RPMI8226 (cell line): ENCODE results near the gene SLC35E3.
A peak's percentile ranks its signal among the peaks of the same experiment; 100 is the strongest.

ENCODE experiments used
- DNase-seq: peaks from one replicate; pipeline ENCODE4 v3.0.0-alpha.2; 2015

Gene SLC35E3

DNA sequence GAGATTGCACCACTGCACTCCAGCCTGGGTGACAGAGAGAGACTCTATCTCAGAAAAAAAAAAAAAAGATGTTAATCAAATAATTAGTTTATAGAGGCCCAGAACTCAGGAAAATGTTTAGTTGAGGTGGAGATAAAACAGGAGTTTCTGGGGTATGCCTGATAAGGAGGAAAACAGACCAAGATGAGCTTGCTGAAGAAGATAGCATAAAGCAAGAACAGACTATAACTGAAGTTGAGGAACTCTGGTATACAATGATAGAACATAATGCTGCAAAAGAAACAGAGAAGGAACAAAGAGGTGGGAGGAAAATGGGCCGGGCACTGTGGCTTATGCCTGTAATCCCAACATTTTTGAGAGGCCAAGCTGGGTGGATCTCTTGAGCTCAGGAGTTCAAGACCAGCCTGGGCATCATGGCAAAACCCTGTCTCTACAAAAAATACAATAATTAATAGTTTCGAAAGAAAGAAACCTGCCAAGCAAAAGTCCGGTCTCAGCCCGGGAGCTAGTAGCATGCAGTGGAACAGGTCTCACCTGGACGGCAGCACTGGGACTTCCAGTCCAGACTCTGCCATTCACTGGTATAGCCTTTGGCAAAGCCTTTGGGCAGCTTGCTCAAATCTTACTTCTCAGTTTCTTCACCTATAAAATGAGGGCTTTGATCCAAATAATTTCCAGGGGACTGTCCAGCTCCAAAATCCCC, 25.4 kb downstream of the SLC35E3 start:
- DNase-seq: no peak

GRCh38 chr12:68772714-68773113, 26.7 kb downstream of the SLC35E3 start:
- peak; percentile 86 for DNase-seq

- no peak for DNase-seq
These were observed 27.6 kb downstream of the SLC35E3 start for GRCh38 chr12:68773582-68773981.

- no peak for DNase-seq
These were observed 29.2 kb downstream of the SLC35E3 start for GRCh38 chr12:68775121-68775630.

GRCh38 chr12:68776976-68777610, 31.1 kb downstream of the SLC35E3 start:
- DNase-seq: no peak

DNA sequence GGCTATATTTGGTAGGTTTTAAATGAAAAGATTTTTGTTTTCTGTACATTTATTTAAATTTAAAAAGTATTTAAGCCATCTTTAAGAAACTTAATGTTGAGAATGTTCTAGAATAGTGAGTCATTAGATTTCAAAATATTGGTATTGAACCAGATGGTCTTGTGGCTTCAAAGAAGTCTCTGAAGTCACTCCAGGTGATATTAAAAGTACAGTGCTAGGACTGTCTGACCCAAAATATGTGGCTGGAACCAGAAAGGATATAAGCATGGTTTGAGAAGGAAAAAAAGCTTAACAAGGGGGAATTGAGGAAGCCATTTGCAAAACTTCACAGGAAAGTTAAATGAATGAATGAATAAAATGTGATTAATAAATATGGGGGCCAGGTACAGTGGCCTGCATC, 33.3 kb downstream of the SLC35E3 start:
- no peak for DNase-seq

DNA sequence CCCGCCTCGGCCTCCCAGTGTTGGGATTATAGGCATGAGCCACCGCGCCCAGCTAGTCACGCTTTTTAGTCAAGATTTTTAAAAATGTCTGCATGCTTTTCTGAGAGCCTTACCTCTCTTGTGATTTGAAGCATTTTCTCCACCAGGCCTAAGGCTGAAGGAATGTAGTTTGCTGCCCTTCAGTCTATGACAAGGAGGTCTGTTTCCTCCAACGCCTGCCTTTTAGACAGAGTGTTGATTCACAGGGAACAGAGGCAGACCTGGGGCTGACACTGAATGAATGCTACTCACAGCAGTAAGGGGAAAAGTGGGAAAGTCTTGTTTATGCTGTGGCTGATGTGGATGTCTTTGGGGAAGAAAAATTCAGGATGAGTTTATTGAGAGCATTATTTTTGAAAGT, 34.8 kb downstream of the SLC35E3 start:
- DNase-seq: no peak

GRCh38 chr12:68781728-68782127, 35.8 kb downstream of the SLC35E3 start:
- DNase-seq: no peak

DNA sequence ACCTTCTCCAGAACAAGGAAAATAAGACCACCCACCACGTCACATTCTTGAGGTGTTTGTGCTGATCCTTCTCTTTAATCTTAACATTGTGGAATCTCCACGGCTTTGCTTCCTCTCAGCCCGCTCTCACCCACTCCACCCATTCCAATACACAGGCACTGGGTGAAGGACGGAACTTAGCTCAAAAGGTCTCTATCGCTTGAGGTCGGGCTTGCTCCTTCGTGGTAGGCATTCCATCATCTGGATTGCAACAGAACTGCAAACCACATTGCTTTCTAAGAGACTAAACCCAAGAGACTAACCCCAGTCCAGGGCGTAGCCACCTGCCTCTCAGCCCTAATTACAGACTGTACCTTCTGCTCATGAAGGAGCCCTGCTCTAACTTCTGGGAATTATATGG, 38.0 kb downstream of the SLC35E3 start:
- DNase-seq: no peak

- no peak for DNase-seq
These were observed 39.4 kb downstream of the SLC35E3 start for GRCh38 chr12:68785358-68785757.

GRCh38 chr12:68785823-68786222, 39.8 kb downstream of the SLC35E3 start:
- DNase-seq: no peak

DNA sequence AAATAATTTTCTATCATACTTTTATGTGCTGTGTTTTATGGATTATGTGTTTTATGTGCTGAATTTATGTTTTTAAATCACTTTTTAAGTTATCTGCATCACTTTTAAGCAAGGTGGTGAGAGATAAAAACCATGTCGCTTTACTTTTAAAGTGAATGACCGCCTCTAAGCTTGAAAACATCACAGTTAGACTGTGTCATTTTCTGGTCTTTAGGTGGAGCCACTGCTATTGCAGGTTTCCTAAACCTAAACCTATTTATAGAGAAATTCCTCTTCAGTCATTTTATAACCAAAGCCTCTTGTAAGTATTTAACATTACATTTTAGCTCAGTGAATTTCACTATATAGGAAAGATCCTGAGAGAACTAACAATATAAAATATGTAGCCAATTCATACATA, 41.0 kb downstream of the SLC35E3 start:
- peak; percentile 10 for DNase-seq

- no peak for DNase-seq
These were observed 42.7 kb downstream of the SLC35E3 start for GRCh38 chr12:68788554-68789143.

DNA sequence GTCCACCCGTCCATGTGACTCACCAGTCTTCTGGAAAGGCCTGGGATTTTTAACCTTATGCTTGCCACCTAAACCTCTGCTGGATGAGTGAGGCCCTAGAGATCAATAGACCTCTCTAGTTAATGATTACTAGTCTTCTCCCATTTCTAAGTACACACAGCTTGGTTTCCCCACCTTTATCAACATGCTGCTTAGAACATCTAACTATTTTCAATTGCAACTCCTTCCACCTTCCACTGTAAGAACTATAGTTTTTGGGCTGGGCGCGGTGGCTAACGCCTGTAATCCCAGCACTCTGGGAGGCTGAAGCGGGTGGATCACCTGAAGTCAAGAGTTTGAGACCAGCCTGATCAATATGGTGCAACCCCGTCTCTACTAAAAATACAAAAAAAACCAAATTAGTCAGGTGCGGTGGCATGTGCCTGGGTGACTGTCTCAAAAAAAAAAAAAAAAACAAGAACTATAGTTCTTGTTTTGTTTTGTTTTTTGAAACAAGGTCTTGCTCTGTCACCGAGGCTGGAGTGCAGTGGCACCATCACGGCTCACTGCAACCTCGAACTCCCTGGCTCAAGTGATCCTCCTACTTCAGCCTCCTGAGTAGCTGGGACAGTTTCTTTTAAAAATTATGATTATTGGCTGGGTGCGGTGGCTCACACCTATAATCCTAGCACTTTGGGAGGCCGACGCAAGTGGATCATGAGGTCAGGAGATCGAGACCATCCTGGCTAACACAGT, 43.3 kb downstream of the SLC35E3 start:
- no peak for DNase-seq

DNA sequence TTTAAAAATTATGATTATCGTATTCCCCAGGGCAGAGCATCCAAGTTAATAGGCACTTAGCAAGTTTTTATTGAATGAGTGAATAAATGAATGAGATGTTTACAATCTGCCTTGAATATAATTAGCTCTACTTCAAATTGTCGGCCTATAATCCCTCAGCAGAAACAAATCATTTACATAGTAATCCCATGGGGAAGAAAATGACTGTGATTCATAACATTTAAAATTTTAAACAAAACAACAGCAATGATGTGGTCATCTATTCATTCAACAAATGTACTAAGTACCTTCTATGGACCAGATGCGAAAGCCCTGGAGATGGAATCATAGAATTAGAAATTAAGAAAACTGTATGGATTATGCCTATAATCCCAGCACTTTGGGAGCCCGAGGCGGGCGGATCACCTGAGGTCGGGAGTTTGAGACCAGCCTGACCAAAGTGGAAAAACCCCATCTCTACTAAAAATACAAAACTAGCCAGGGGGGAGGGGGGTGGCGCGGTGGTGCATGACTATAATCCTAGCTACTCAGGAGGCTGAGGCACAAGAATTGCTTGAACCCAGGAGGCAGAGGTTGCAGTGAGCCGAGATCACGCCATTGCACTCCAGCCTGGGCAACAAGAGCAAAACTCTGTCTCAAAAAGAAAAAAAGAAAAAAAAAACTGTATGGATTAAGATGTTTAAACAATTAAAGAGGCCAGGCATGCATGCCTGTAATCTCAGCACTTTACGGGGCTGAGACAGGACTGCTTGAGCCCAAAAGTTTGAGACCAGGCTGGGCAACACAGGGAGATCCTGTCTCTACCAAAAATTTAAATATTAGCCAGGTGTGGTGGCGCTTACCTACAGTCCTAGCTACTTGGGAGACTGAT, 44.3 kb downstream of the SLC35E3 start:
- no peak for DNase-seq

DNA sequence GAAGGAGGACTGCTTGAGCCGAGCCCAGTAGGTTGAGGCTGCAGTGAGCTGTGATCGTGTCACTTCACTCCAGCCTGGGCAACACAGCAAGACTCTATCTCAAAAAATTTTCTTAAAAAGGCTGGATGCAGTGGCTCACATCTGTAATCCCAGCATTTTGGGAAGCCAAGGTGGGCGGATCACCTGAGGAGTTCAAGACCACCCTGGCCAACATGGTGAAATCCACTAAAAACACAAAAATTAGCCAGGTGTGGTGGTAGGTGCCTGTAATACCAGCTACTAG, 44.9 kb downstream of the SLC35E3 start:
- DNase-seq: no peak

DNA sequence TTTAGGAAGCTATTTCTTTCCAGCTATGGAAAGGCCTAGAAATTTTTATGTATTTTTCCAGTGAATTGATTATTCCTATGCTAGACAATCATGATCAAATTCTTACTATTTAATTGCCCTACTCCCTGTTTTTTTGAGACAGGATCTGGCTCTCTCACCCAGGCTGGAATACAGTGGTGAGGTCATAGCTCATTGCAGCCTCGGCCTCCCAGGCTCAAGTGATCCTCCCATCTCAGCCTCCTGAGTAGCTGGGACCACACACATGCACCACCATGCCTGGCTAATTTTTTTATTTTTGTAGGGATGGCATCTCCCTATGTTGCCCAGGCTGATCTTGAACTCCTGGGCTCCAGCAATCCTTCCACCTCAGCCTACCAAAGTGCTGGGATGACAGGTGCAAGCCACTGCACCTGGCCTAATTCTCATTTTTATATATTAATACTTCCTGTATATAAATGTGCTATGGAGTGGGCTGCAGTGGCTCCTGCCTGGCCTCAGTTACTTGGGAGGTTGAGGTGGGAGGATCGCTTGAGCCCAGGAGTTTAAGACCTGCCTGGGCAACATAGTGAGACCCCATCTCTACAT, 46.0 kb downstream of the SLC35E3 start:
- no peak for DNase-seq

- DNase-seq: peak; percentile 59
These were observed 47.0 kb downstream of the SLC35E3 start for GRCh38 chr12:68792952-68793351.

DNA sequence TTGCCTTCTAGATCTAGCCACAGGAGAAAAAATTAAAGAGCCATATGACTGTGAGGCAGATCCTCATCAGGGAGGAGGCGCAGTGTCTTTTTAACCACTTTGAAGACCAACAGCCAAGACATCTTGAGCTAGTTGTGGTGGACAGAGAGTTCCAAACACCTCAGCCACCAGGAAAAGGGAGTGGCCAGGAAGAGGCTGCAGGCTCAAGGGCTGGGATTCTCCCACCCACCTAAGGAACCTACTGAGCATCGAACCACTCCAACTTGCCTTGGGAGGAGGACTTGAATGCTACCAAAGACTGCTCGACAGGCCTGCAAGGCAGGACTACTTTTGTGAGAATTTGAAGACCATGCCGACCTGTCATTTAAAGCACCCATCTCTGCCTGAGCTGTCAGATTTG, 47.5 kb downstream of the SLC35E3 start:
- DNase-seq: no peak

DNA sequence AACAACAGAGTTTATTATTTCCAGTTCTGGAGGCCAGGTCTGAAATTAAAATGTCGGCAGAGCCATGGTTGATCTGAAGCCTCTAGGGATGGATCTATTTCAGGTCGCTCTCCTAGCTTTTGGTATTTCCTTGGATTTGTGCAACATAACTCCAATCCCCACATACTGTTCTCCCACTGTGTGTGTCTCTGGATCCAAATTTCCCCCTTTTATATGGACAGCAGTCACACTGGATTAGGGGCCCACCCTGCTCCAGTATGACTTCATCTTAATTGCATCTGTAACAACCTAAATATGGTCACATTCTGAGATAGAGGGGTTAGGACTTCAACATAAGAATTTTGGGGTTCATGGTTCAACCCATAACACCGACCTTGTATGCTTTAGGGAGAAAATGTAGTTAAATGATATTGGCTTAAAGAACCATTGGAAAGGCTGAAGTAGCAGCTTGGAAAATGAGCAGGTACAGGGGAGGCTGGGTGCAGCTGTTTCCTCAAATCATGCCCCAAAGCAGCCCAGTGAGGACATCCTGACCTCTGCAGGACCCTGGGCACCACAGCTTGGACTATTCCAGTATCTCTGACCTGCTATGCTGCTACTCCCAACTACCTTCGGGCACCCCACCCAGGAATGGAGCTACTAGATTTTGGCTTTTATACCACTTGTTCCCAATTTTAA, 48.1 kb downstream of the SLC35E3 start:
- no peak for DNase-seq

DNA sequence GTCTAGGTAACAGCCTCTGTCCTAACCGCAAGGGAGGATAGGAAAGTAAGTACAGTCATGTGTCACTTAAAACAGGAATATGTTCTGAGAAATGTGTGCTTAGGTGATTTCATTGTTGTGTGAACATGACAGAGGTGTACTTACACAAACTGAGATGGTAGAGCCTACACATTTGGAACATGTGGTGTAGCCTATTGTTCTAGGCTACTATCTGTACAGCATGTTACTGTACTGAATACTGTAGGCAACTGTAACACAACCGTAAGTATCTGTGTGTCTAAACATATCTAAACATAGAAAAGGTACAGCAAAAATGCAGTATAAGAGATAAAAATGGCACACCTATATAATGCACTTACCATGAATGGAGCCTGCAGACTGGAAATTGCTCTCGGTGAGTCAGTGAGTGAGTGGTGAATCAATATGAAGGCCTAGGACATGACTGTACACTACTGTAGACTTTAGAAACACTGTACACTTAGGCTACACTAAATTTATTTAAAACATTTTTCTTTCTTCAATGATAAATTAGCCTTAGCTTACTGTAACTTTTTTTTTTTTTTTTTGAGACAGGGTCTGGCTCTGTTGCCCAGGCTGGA, 48.8 kb downstream of the SLC35E3 start:
- no peak for DNase-seq
